ENCODE data around the gene RNF145.

DNA sequence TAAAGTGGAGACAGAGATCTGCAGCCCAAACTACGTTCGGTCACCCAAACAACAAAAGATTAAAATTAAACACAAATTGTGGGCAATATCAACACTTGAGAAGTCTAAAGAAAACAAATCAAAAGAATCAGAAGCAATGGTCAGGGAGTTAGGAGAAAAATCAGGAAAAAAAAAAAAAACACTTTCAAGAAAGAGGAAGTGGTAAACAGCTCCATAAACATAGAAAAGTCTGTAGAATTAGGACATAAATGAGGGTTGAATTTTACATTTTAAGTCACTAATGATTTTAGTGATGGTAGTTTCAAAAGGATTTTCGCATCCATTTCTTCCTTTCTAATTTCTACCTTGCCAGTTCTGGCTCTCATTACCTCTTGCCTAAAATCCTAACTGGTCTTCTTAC lies 10.1 kb downstream of the RNF145 start:
- no peak for TF ChIP-seq YY1 (IDR thresholded peaks at IDR 0.05; ENCODE audit: insufficient read depth, insufficient read length)
- TF ChIP-seq ZNF274 (IDR thresholded peaks at IDR 0.05; ENCODE audit: low read depth, low read length) = no peak
- no peak for TF ChIP-seq SUZ12 (IDR thresholded peaks at IDR 0.05; ENCODE audit: extremely low read depth, insufficient read depth, insufficient read length)

All from NT2/D1 (cell line).